Activated CD8-positive, alpha-beta T cell treated with anti-CD3 and anti-CD28 coated beads for 36 hours (primary cell): Measurements from ENCODE around the gene INHBB. TPM values are rescaled to one million over a fixed set of nuclear protein-coding genes. Genes with fewer than 3 reads are reported as not detected.

ENCODE experiments used
- ATAC-seq: fragments of 200-7000 bp; cut with Tn5 transposase; one replicate; pipeline ENCODE4 v1.10.0; 2021; ENCODE audit warnings: mild to moderate bottlenecking, moderate library complexity
- CTCF ChIA-PET: fragments of 350-600 bp; sonication (Branson Sonifier 250); formaldehyde crosslinking; loops from one replicate; lab custom pipeline; 2021; ENCODE audit warnings: antibody characterized with exemption; lab: Charles Lee
- POLR2A ChIA-PET: fragments of 350-600 bp; sonication (Branson Sonifier 250); formaldehyde crosslinking; loops from one replicate; lab custom pipeline; 2021; ENCODE audit warnings: antibody characterized with exemption; lab: Charles Lee
- DNase-seq: peaks from one replicate; pipeline ENCODE4 v3.0.0-alpha.2; 2020
- H3K27ac Mint-ChIP-seq: one replicate; pipeline ENCODE4 v1.8.0; 2021; ENCODE audit warnings: mild to moderate bottlenecking, mixed read lengths
- H3K27me3 Mint-ChIP-seq: one replicate; pipeline ENCODE4 v1.8.0; 2021; ENCODE audit warnings: mixed read lengths
- H3K36me3 Mint-ChIP-seq: one replicate; pipeline ENCODE4 v1.8.0; 2021; ENCODE audit warnings: low read depth, mixed read lengths
- H3K4me1 Mint-ChIP-seq: one replicate; pipeline ENCODE4 v1.8.0; 2021; ENCODE audit warnings: low read depth, mixed read lengths
- H3K4me3 Mint-ChIP-seq: one replicate; pipeline ENCODE4 v1.8.0; 2021; ENCODE audit warnings: mild to moderate bottlenecking, moderate library complexity, mixed read lengths
- H3K9me3 Mint-ChIP-seq: one replicate; pipeline ENCODE4 v1.8.0; 2021; ENCODE audit warnings: mixed read lengths
- CTCF ChIP-seq: fragments of 200-600 bp; IDR thresholded peaks from one replicate; pipeline ENCODE4 v1.8.0; 2022; ENCODE audit warnings: antibody characterized with exemption, mild to moderate bottlenecking
- intact Hi-C: fragments of 100-400 bp; cut with micrococcal nuclease; formaldehyde crosslinking; loops from one replicate; pipeline ENCODE4 v1.10.0; 2022
- total RNA-seq, 2 experiments: library from RNA; stranded (reverse); gene quantifications; one replicate each; pipeline ENCODE4 v1.2.3, GENCODE V29; 2021

INHBB gene
- total RNA-seq, 2 experiments from 2014 or later = not detected

- H3K27me3 Mint-ChIP-seq = no peaks in the 10 kb centered on the region
- H3K36me3 Mint-ChIP-seq = no peaks in the 10 kb centered on the region
- H3K4me3 Mint-ChIP-seq = no peak overlapping the region
- H3K27ac Mint-ChIP-seq = no peak overlapping the region
- DNase-seq (no peak), ATAC-seq (peak; percentile 37)
- POLR2A ChIA-PET = no interaction called here
- H3K4me1 Mint-ChIP-seq = no peaks in the 10 kb centered on the region
- TF ChIP-seq CTCF = no peak
- intact Hi-C loops = no loop called here
- CTCF ChIA-PET = no interaction called here
- H3K9me3 Mint-ChIP-seq = no peaks in the 10 kb centered on the region
Measured at GRCh38 chr2:120321721-120322284, 24.1 kb upstream of the INHBB start.

DNA sequence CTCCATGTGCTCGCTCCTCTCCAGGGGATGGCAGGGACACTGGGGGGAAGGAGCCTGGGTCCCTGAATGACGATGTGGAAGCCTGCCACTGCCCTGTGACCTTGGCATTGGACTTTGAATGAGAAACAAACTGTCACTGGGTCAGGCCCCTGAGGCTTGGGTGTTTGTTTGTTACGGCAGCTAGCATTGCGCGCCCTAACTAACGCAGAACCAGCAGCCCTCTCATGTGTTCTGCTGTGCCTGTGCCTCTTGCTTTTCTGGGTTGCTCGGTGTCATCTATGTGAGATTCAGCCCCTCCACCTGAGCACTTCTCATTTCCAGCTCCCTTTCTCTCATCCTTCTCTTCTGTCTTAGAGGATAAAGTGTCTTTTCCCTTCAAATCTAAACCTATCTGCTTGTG lies 23.6 kb upstream of the INHBB start:
- no peak for DNase-seq
- Mint-ChIP-seq H3K4me1 (no peaks in the 10 kb centered on the region), H3K9me3 (no peaks in the 10 kb centered on the region), H3K36me3 (no peaks in the 10 kb centered on the region), H3K27ac (no peak overlapping the region), H3K4me3 (no peak overlapping the region), H3K27me3 (no peaks in the 10 kb centered on the region)
- no peak for ATAC-seq
- POLR2A ChIA-PET = no interaction called here
- TF ChIP-seq CTCF = no peak
- intact Hi-C loops = no loop called here
- CTCF ChIA-PET = interaction anchor here (2.8 kb wide), 1 partner anchor 9 kb away, joined by 13 read pairs; no protein-coding TSS in a partner anchor

DNA sequence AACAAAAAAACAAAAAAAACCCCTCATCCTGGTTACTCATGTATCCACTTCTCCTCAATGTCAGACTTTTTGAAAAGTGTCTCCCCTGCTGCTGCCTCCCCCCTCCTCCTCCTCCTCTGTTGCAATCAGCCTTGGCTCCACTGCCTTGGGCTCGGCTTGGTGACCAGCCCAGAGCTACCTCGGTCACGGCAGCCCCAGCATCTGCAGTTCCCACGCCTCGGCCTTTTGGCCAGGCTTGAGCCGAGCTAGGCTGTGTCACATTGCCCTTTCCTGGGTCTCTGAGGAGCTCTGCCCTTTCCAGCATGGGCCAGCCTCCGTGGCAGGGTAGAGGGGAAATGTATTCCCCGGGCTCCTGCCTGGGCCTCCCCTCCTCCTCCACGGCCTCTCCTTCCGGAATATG lies 22.7 kb upstream of the INHBB start:
- ChIA-PET POLR2A (interaction anchor here (1.0 kb wide), 1 partner anchor 9 kb away, joined by 3 read pairs; no protein-coding TSS in a partner anchor), CTCF (interaction anchor here (1.4 to 2.8 kb wide), 2 partner anchors 10 to 353 kb away, joined by 3 to 13 read pairs; no protein-coding TSS in a partner anchor)
- no peak overlapping the region for H3K4me3 Mint-ChIP-seq
- H3K27me3 Mint-ChIP-seq = no peaks in the 10 kb centered on the region
- H3K9me3 Mint-ChIP-seq = no peaks in the 10 kb centered on the region
- TF ChIP-seq CTCF = no peak
- no peak overlapping the region for H3K27ac Mint-ChIP-seq
- no peak for ATAC-seq
- H3K36me3 Mint-ChIP-seq = no peaks in the 10 kb centered on the region
- DNase-seq = no peak
- H3K4me1 Mint-ChIP-seq = no peaks in the 10 kb centered on the region
- intact Hi-C loops = no loop called here

DNA sequence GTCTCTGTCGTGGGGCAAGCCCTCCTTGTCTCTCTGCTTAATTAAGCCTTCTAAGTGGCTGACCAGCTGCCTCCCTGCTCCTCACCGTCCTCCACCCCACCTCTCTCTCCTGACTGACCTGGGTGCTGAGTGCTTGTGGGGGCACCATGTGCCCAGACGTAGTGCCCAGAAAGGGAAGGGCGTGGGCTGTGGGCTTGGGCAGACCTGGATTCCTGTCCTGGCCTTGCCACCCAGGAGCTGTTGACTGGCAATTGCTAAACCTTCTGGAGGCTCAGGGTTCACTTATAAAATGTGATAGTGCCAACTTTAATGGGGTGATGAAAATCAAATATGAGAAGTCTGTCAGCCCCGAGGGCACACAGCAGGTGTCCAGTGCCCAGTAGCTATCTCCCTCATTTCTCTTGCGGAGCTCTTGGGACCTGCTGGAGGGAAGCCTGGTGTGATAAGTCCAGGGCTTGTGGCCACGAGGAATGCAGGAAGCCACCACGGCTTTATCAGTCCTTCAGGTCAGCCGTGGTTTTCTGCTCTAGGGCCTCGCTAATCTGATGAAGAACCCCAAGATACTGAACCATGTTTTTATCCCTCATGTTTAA lies 22.0 kb upstream of the INHBB start:
- intact Hi-C loops = no loop called here
- Mint-ChIP-seq H3K36me3 (no peaks in the 10 kb centered on the region), H3K27ac (no peak overlapping the region), H3K4me1 (no peaks in the 10 kb centered on the region), H3K9me3 (no peaks in the 10 kb centered on the region), H3K27me3 (no peaks in the 10 kb centered on the region), H3K4me3 (no peak overlapping the region)
- no peak for TF ChIP-seq CTCF
- ATAC-seq = no peak
- CTCF ChIA-PET = interaction anchor here (0.8 to 2.8 kb wide), 4 partner anchors 11 to 352 kb away, joined by 3 to 13 read pairs (median 3); no protein-coding TSS in a partner anchor
- POLR2A ChIA-PET = interaction anchor here (1.0 kb wide), 1 partner anchor 8 kb away, joined by 3 read pairs; no protein-coding TSS in a partner anchor
- DNase-seq = no peak

DNA sequence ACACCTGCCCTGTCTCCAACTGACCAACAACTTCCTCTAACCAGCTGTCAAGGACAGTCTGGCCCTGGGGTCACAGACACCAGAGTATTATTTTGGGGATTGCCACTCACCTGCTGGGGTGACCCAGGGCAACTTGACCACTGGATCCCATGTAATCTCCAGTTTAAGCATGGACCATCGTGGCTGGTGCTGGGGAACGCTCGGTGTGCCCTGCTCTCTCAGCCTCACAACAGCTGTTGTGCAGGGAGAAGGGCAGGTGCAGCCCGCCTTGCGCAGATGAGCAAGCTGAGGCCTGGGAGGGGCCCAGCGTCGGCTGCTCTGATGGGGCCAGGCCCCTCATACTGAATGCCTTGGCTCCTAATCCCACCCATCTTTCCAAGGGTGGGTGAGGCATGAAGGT lies 21.0 kb upstream of the INHBB start:
- no peaks in the 10 kb centered on the region for H3K9me3 Mint-ChIP-seq
- H3K27me3 Mint-ChIP-seq = no peaks in the 10 kb centered on the region
- no peak for DNase-seq
- POLR2A ChIA-PET = no interaction called here
- H3K36me3 Mint-ChIP-seq = no peaks in the 10 kb centered on the region
- H3K4me1 Mint-ChIP-seq = no peaks in the 10 kb centered on the region
- intact Hi-C loops = no loop called here
- CTCF ChIA-PET = interaction anchor here (0.6 to 2.8 kb wide), 2 partner anchors 12 to 352 kb away, joined by 3 to 13 read pairs; no protein-coding TSS in a partner anchor
- TF ChIP-seq CTCF = no peak
- no peak overlapping the region for H3K27ac Mint-ChIP-seq
- no peak overlapping the region for H3K4me3 Mint-ChIP-seq
- ATAC-seq = no peak
